Measurements from ENCODE around the gene TTLL11. TPM values are rescaled to one million over a fixed set of nuclear protein-coding genes. Genes with fewer than 3 reads are reported as not detected.
A peak's percentile ranks its signal among the peaks of the same experiment; 100 is the strongest.

TTLL11 gene
- polyA plus RNA-seq, 1 donor (not counting 4 experiments of a cell fraction or from before 2014, with no cell fraction given) = 8.0 TPM

DNA sequence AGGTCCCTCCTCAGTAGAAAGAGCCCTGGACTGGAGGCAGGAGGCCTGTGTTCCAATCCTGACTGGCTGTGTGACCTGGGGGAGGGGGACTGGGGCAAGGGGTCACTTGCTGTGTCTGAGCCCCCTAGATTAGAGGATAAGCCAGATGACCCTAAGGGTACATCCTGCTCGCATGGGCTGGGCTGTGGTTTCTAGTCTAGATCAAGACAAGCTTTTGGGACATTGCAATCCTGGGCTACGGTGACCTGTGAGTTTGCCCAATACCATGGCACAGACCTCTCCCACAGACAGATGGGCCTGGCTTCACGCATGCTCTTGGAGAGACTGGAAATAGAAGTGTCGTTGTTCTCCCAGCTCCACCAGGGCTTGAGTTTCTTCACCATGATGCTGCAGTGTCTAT lies 39.4 kb upstream of the TTLL11 start:
- Histone ChIP-seq H3K27ac (ENCODE audit: control insufficient read depth, insufficient read depth, low read length) (no peak overlapping the region), H3K9me3 (ENCODE audit: control insufficient read depth, low read depth, low read length) (no peaks in the 10 kb centered on the region), H3K4me2 (ENCODE audit: control insufficient read depth, extremely low read depth, insufficient read depth, low read depth, low read length) (no peak overlapping the region), H2AFZ (ENCODE audit: control insufficient read depth, low read length) (no peak overlapping the region), H3K9ac (ENCODE audit: control insufficient read depth, extremely low read depth, insufficient read depth, low read length) (no peak overlapping the region), H3K36me3 (ENCODE audit: control insufficient read depth in 2 of 2, extremely low read depth in 1 of 2, insufficient read depth in 2 of 2, low read length in 2 of 2) (no peaks in the 10 kb centered on the region), H4K20me1 (ENCODE audit: control insufficient read depth, extremely low read depth, insufficient read depth, low read length) (no peaks in the 10 kb centered on the region), H3K9me1 (ENCODE audit: control insufficient read depth, extremely low read depth, insufficient read depth, low read length) (no peaks in the 10 kb centered on the region), H3K27me3 (ENCODE audit: control insufficient read depth, extremely low read depth, insufficient read depth, low read length) (peaks cover 11% of the 10 kb centered on the region), H3K4me1 (ENCODE audit: control insufficient read depth, extremely low read depth, insufficient read depth, low read length) (no peaks in the 10 kb centered on the region), H3K4me3 (ENCODE audit: control insufficient read depth in 2 of 3, extremely low read depth in 1 of 3, insufficient read depth in 2 of 3, low read depth in 1 of 3, low read length in 3 of 3) (no peak overlapping the region), H3K79me2 (ENCODE audit: control insufficient read depth, insufficient read depth, low read length) (no peaks in the 10 kb centered on the region)
- no peak for DNase-seq (ENCODE audit: low read depth, low spot score)
- dilution Hi-C loops (cut with MboI; ENCODE audit: extremely low pct_ligation_motif_present, low sequenced_read_pairs) = no loop called here
- FAIRE-seq = no peak
- no peak for TF ChIP-seq EZH2 (IDR thresholded peaks at IDR 0.05; ENCODE audit: low read length)
- TF ChIP-seq, protein P1, sequence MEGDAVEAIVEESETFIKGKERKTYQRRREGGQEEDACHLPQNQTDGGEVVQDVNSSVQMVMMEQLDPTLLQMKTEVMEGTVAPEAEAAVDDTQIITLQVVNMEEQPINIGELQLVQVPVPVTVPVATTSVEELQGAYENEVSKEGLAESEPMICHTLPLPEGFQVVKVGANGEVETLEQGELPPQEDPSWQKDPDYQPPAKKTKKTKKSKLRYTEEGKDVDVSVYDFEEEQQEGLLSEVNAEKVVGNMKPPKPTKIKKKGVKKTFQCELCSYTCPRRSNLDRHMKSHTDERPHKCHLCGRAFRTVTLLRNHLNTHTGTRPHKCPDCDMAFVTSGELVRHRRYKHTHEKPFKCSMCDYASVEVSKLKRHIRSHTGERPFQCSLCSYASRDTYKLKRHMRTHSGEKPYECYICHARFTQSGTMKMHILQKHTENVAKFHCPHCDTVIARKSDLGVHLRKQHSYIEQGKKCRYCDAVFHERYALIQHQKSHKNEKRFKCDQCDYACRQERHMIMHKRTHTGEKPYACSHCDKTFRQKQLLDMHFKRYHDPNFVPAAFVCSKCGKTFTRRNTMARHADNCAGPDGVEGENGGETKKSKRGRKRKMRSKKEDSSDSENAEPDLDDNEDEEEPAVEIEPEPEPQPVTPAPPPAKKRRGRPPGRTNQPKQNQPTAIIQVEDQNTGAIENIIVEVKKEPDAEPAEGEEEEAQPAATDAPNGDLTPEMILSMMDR (optimal IDR thresholded peaks at IDR 0.05 in 1 of 3, IDR thresholded peaks at IDR 0.05 in 1 of 3, conservative IDR thresholded peaks at IDR 0.05 in 1 of 3; ENCODE audit: extremely low read depth in 1 of 3, insufficient read depth in 2 of 3, low read length in 3 of 3) = no peak

DNA sequence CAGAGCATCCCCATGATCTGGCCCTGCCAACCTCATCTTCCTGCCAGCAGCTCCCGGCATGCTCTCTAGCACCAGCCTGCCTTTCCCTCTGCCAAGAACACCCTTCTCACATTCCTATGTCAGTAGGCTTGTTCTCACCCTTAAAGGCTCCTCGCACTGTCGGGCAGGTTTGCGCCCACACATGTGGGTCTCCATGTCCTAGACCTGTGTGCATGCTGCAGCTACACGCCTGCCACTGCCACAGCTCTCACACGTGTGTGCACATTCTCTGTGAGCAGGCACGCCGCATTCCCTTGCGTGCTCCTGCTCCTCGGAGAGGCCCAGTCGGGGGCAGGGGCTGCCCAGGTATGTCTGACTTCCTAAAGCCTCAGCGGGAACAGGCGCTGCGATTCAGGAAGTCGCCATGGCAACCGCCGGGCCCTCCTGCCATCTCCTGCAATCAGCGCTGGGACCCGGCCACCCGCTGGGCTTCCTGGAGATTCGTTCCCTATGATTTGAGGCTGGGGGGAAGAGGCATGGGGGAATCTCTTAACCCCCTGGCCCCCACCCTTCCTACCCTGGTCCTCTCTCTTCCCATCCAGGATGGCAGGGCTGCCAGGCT lies 38.4 kb upstream of the TTLL11 start:
- Histone ChIP-seq H3K4me2 (ENCODE audit: control insufficient read depth, extremely low read depth, insufficient read depth, low read depth, low read length) (peak overlapping the region; percentile 56), H3K9ac (ENCODE audit: control insufficient read depth, extremely low read depth, insufficient read depth, low read length) (no peak overlapping the region)

More for the DNA sequence above, 38.4 kb upstream of the TTLL11 start:
- peaks cover 1% of the 10 kb centered on the region for H3K4me1 ChIP-seq (ENCODE audit: control insufficient read depth, extremely low read depth, insufficient read depth, low read length)
- peak overlapping the region; percentile 67 for H2AFZ ChIP-seq (ENCODE audit: control insufficient read depth, low read length)
- no peaks in the 10 kb centered on the region for H3K36me3 ChIP-seq (ENCODE audit: control insufficient read depth in 2 of 2, extremely low read depth in 1 of 2, insufficient read depth in 2 of 2, low read length in 2 of 2)
- no peaks in the 10 kb centered on the region for H3K9me3 ChIP-seq (ENCODE audit: control insufficient read depth, low read depth, low read length)
- DNase-seq (ENCODE audit: low read depth, low spot score) = no peak
- FAIRE-seq = peak; percentile 34
- H3K4me3 ChIP-seq (ENCODE audit: control insufficient read depth in 2 of 3, extremely low read depth in 1 of 3, insufficient read depth in 2 of 3, low read depth in 1 of 3, low read length in 3 of 3) = no peak overlapping the region
- H4K20me1 ChIP-seq (ENCODE audit: control insufficient read depth, extremely low read depth, insufficient read depth, low read length) = no peaks in the 10 kb centered on the region
- no peaks in the 10 kb centered on the region for H3K79me2 ChIP-seq (ENCODE audit: control insufficient read depth, insufficient read depth, low read length)
- peaks cover 11% of the 10 kb centered on the region for H3K27me3 ChIP-seq (ENCODE audit: control insufficient read depth, extremely low read depth, insufficient read depth, low read length)
- no peaks in the 10 kb centered on the region for H3K9me1 ChIP-seq (ENCODE audit: control insufficient read depth, extremely low read depth, insufficient read depth, low read length)
- H3K27ac ChIP-seq (ENCODE audit: control insufficient read depth, insufficient read depth, low read length) = no peak overlapping the region
- no peak for TF ChIP-seq EZH2 (IDR thresholded peaks at IDR 0.05; ENCODE audit: low read length)
- TF ChIP-seq, protein P1 (optimal IDR thresholded peaks at IDR 0.05 in 1 of 3, IDR thresholded peaks at IDR 0.05 in 1 of 3, conservative IDR thresholded peaks at IDR 0.05 in 1 of 3; ENCODE audit: extremely low read depth in 1 of 3, insufficient read depth in 2 of 3, low read length in 3 of 3) = no peak
- dilution Hi-C loops (cut with MboI; ENCODE audit: extremely low pct_ligation_motif_present, low sequenced_read_pairs) = no loop called here

All from keratinocyte (primary cell).